HCT116 (cell line): ENCODE results near the gene LDLRAD4. TPM values are rescaled to one million over a fixed set of nuclear protein-coding genes. Genes with fewer than 3 reads are reported as not detected.

ENCODE experiments used
- ATAC-seq: fragments of 200-7000 bp; cut with Tn5 transposase; 2 replicates; pipeline ENCODE4 v1.9.1; 2020; ENCODE audit warnings: mild to moderate bottlenecking, moderate library complexity
- BruUV-seq: library from RNA; stranded (reverse); fragments of 400-500 nt; replicated peaks from 2 replicates; lab custom pipeline; 2021; lab: Mats Ljungman, UMichigan
- CTCF ChIA-PET: fragments of 300-600 bp; sonication (Branson Sonifier 250); formaldehyde crosslinking; loops from one replicate; lab custom pipeline; 2021; ENCODE audit warnings: antibody characterized with exemption; lab: Charles Lee
- POLR2A ChIA-PET: fragments of 300-600, 350-600 bp; sonication (Branson Sonifier 250); formaldehyde crosslinking; loops from one replicate; lab custom pipeline; 2021; ENCODE audit warnings: antibody characterized with exemption; lab: Charles Lee
- RAD21 ChIA-PET, 2 experiments: fragments of 300-600 bp; sonication (Branson Sonifier 250); formaldehyde crosslinking; loops; one replicate each; lab custom pipeline; 2023; ENCODE audit warnings: low total read pairs in 2 of 2; ENCODE audit not compliant: uncharacterized antibody in 2 of 2, unreplicated experiment in 2 of 2, low non-redundant PET in 1 of 2; lab: Charles Lee
- DNase-seq: peaks from one replicate; pipeline ENCODE4 v3.0.0-alpha.2; 2010; ENCODE audit warnings: low read depth, low spot score
- H2AFZ ChIP-seq: fragments of 200-600 bp; shearing (Covaris generic), sonication (generic); 2 replicates; pipeline ENCODE4 v1.6.1; 2017; ENCODE audit warnings: low read depth, mixed run types, mixed read lengths, antibody characterized with exemption, low read length; ENCODE audit not compliant: poor library complexity, severe bottlenecking
- H3K27ac ChIP-seq: 2 replicates; pipeline ENCODE4 v1.5.1; 2012; ENCODE audit warnings: low read depth, low read length
- H3K27me3 ChIP-seq: fragments of 200-600 bp; sonication (generic); 2 replicates; pipeline ENCODE4 v1.6.1; 2016; ENCODE audit warnings: mixed run types, low read length, mixed read lengths; ENCODE audit not compliant: insufficient read depth
- H3K36me3 ChIP-seq, 2 experiments: fragments of 200-500 bp in 1 of 2; fragments of 200-600 bp in 1 of 2; sonication (Bioruptor generic) in 1 of 2; sonication (generic) in 1 of 2; 2 replicates each; pipeline versions ENCODE4 v1.5.1 to v1.6.1; 2014 to 2016; ENCODE audit warnings: low read length in 2 of 2, inconsistent platforms in 1 of 2, mixed read lengths in 1 of 2, mixed run types in 1 of 2; ENCODE audit not compliant: insufficient read depth in 2 of 2, control insufficient read depth in 1 of 2
- H3K4me1 ChIP-seq, 2 experiments: fragments of 200-600 bp in 1 of 2; sonication (generic) in 1 of 2; 2 replicates each; pipeline versions ENCODE4 v1.5.1 to v1.6.1; 2012 to 2017; ENCODE audit warnings: low read length in 2 of 2, inconsistent platforms in 1 of 2, mild to moderate bottlenecking in 1 of 2, mixed read lengths in 1 of 2, mixed run types in 1 of 2, moderate library complexity in 1 of 2; ENCODE audit not compliant: insufficient read depth in 2 of 2, control insufficient read depth in 1 of 2
- H3K4me2 ChIP-seq: fragments of 200-600 bp; sonication (generic); 2 replicates; pipeline ENCODE4 v1.6.1; 2017; ENCODE audit warnings: mixed run types, low read length, mixed read lengths
- H3K4me3 ChIP-seq, 2 experiments: fragments of 200-600 bp in 1 of 2; sonication (generic) in 1 of 2; replicated peaks in 1 of 2; 2 replicates each; pipeline ENCODE4 v1.5.1; 2011 to 2016; ENCODE audit warnings: low read length in 2 of 2, control low read depth in 1 of 2, low read depth in 1 of 2, mild to moderate bottlenecking in 1 of 2, mixed read lengths in 1 of 2, mixed run types in 1 of 2
- H3K79me2 ChIP-seq: fragments of 200-600 bp; sonication (generic); 2 replicates; pipeline ENCODE4 v1.6.1; 2017; ENCODE audit warnings: mild to moderate bottlenecking, mixed run types, low read length, moderate library complexity, mixed read lengths; ENCODE audit not compliant: insufficient read depth
- H3K9ac ChIP-seq: fragments of 200-600 bp; sonication (generic); 2 replicates; pipeline ENCODE4 v1.6.1; 2016; ENCODE audit warnings: low read length, mixed read lengths
- H3K9me2 ChIP-seq: fragments of 200-600 bp; sonication (generic), shearing (Covaris generic); 2 replicates; pipeline ENCODE4 v1.6.1; 2017; ENCODE audit warnings: mixed run types, mild to moderate bottlenecking, moderate library complexity; ENCODE audit not compliant: insufficient read depth
- H3K9me3 ChIP-seq, 2 experiments: fragments of 200-500 bp in 1 of 2; fragments of 200-600 bp in 1 of 2; sonication (Bioruptor generic) in 1 of 2; sonication (generic) in 1 of 2; 2 replicates each; pipeline ENCODE4 v1.6.1; 2014 to 2017; ENCODE audit warnings: low read length in 2 of 2, mixed read lengths in 2 of 2, inconsistent platforms in 1 of 2, low read depth in 1 of 2, mild to moderate bottlenecking in 1 of 2, mixed run types in 1 of 2, moderate library complexity in 1 of 2; ENCODE audit not compliant: control insufficient read depth in 1 of 2, insufficient read depth in 1 of 2
- H4K20me1 ChIP-seq: fragments of 200-600 bp; sonication (generic), shearing (Covaris generic); 2 replicates; pipeline ENCODE4 v1.6.1; 2017; ENCODE audit warnings: mixed run types, mild to moderate bottlenecking, moderate library complexity; ENCODE audit not compliant: insufficient read depth
- EGR1 ChIP-seq: IDR thresholded peaks from 2 replicates; pipeline ENCODE4 v1.6.1; 2012; ENCODE audit warnings: low read depth
- FOSL1 ChIP-seq: IDR thresholded peaks from 2 replicates; pipeline ENCODE4 v1.6.1; 2012; ENCODE audit warnings: low read depth
- SP1 ChIP-seq: IDR thresholded peaks from 2 replicates; pipeline ENCODE4 v1.6.1; 2012; ENCODE audit warnings: low read depth
- SRF ChIP-seq: IDR thresholded peaks from 2 replicates; pipeline ENCODE4 v1.6.1; 2012; ENCODE audit warnings: low read depth
- TCF7L2 ChIP-seq: IDR thresholded peaks from 2 replicates; pipeline ENCODE4 v1.7.0; 2011; ENCODE audit warnings: borderline replicate concordance, inconsistent platforms; ENCODE audit not compliant: insufficient read depth, insufficient read length; ENCODE audit errors: extremely low read depth
- YY1 ChIP-seq: IDR thresholded peaks from 2 replicates; pipeline ENCODE4 v1.6.1; 2011; ENCODE audit warnings: low read length, low read depth, moderate library complexity, mild to moderate bottlenecking; ENCODE audit not compliant: insufficient replicate concordance; ENCODE audit errors: extremely low read depth
- ZNF274 ChIP-seq: fragments of 200-500 bp; sonication (Bioruptor generic); IDR thresholded peaks from 2 replicates; pipeline ENCODE4 v1.6.1; 2014; ENCODE audit warnings: mild to moderate bottlenecking, low read depth, low read length, inconsistent platforms
- intact Hi-C: fragments of 100-400 bp; cut with micrococcal nuclease; formaldehyde crosslinking; loops from 2 replicates; pipeline ENCODE4 v1.10.0; 2022
- total RNA-seq: library from RNA; stranded (reverse); gene quantifications from one replicate; pipeline ENCODE4 v1.2.1, GENCODE V29; 2021; ENCODE audit not compliant: unreplicated experiment
- TF ChIP-seq, protein P1 (sequence below), 3 experiments: fragments of 200-600 bp in 1 of 3; sonication (generic) in 1 of 3; IDR thresholded peaks in 2 of 3; conservative IDR thresholded peaks in 1 of 3; 2 replicates each; pipeline ENCODE4 v1.5.1; 2012 to 2017; ENCODE audit warnings: low read depth in 2 of 3, low read length in 2 of 3, antibody characterized with exemption in 1 of 3, borderline replicate concordance in 1 of 3, control low read depth in 1 of 3, mild to moderate bottlenecking in 1 of 3, mixed read lengths in 1 of 3, mixed run types in 1 of 3, moderate library complexity in 1 of 3; ENCODE audit not compliant: insufficient read depth in 1 of 3

LDLRAD4 gene
- total RNA-seq, 1 experiment from 2014 or later: 1.2 TPM

DNA sequence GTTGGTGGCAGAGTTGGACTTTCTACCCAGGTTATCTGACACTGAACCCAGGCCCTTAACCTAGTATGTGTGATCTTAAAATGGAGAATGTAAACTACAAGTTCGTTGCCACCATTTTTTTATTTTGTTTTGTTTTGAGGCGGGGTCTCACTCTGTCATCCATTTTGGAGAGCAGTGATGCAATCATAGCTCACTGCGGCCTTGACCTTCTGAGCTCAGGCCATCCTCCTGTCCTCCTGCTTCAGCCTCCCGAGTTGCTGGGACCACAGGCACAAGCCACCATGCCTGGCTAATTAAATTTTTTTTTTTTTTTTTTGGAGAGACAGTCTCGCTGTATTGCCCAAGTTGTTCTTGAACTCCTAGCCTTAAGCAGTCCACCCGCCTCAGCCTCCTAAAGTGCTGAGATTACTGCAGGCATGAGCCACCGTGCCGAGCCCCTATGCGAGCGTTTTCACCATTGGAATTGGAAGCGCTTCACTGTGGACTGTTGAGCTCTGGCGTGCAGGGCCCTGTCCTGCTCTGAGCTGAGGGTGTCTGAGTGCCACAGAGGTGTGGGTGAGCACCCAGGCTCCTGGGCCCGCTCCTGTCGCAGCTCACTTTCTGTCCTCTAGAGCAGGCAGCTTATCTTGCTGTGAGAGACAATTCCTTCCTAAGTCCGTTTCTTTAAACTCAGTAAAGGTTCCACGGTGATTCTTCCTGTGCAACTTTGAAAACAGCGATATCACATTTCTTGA is 186.9 kb downstream of the LDLRAD4 start:
- H3K4me2 ChIP-seq: no peak overlapping the region
- ATAC-seq: no peak; the same call in 1 of the 2 replicates
- no peak overlapping the region for H2AFZ ChIP-seq
- no peak overlapping the region for H3K27ac ChIP-seq
- BruUV-seq: no TSS peak
- H3K27me3 ChIP-seq: no peaks in the 10 kb centered on the region
- ChIA-PET CTCF (no interaction called here), RAD21 (no interaction called here), POLR2A (no interaction called here)
- no peaks in the 10 kb centered on the region for H3K4me1 ChIP-seq
- intact Hi-C loops: no loop called here
- H3K9me3 ChIP-seq: no peaks in the 10 kb centered on the region
- no peak overlapping the region for H3K9ac ChIP-seq
- H3K9me2 ChIP-seq: no peaks in the 10 kb centered on the region
- no peaks in the 10 kb centered on the region for H3K79me2 ChIP-seq
- no peaks in the 10 kb centered on the region for H3K36me3 ChIP-seq
- H4K20me1 ChIP-seq: no peaks in the 10 kb centered on the region
- DNase-seq: no peak
- H3K4me3 ChIP-seq: no peak overlapping the region
- TF ChIP-seq TCF7L2 (no peak), SRF (no peak), SP1 (no peak), EGR1 (no peak)
- TF ChIP-seq, protein P1, sequence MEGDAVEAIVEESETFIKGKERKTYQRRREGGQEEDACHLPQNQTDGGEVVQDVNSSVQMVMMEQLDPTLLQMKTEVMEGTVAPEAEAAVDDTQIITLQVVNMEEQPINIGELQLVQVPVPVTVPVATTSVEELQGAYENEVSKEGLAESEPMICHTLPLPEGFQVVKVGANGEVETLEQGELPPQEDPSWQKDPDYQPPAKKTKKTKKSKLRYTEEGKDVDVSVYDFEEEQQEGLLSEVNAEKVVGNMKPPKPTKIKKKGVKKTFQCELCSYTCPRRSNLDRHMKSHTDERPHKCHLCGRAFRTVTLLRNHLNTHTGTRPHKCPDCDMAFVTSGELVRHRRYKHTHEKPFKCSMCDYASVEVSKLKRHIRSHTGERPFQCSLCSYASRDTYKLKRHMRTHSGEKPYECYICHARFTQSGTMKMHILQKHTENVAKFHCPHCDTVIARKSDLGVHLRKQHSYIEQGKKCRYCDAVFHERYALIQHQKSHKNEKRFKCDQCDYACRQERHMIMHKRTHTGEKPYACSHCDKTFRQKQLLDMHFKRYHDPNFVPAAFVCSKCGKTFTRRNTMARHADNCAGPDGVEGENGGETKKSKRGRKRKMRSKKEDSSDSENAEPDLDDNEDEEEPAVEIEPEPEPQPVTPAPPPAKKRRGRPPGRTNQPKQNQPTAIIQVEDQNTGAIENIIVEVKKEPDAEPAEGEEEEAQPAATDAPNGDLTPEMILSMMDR (IDR thresholded peaks at IDR 0.05 in 2 of 3, conservative IDR thresholded peaks at IDR 0.05 in 1 of 3; ENCODE audit: borderline replicate concordance in 1 of 3, insufficient read depth in 1 of 3, low read depth in 2 of 3, low read length in 2 of 3): no peak

DNA sequence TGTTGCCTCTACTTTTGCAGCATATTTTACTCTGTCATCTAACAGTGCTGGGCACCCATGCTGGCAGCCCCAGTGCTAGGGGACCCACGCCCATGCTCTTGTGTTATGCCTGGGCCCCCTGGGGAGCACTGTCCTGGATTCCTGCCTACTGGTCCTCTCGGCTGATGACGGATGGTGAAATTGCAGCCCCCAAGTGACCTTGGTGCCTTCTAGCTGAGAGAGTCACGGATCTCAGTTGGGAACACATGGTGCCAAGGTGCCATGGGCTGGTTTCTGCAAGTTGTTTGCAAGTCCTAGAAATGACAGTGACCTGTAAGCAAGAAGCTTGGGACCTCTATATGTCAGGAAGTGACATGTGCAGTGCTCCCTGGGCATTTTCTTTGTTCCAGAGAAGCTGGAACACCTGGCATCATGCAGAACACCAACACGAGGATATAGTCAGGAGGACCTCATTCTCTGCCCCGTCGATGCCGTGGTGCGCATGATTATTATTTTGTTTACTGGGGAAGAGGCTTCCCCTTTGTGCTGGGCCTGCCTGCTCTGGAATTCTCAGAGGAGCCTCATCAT is 187.6 kb downstream of the LDLRAD4 start:
- no peak for DNase-seq
- no peak overlapping the region for H3K4me2 ChIP-seq
- no peaks in the 10 kb centered on the region for H3K79me2 ChIP-seq
- H3K9ac ChIP-seq: no peak overlapping the region
- intact Hi-C loops: no loop called here
- BruUV-seq: no TSS peak
- H2AFZ ChIP-seq: no peak overlapping the region
- TF ChIP-seq, protein P1 (IDR thresholded peaks at IDR 0.05 in 2 of 3, conservative IDR thresholded peaks at IDR 0.05 in 1 of 3; ENCODE audit: borderline replicate concordance in 1 of 3, insufficient read depth in 1 of 3, low read depth in 2 of 3, low read length in 2 of 3): no peak
- TF ChIP-seq YY1: no peak
- TF ChIP-seq FOSL1: no peak
- no peak for TF ChIP-seq ZNF274
- TF ChIP-seq, all 23 proteins: peak for 0
- Histone ChIP-seq H3K4me1 (no peaks in the 10 kb centered on the region), H3K27me3 (no peaks in the 10 kb centered on the region), H3K36me3 (no peaks in the 10 kb centered on the region), H3K27ac (no peak overlapping the region), H3K9me3 (no peaks in the 10 kb centered on the region), H4K20me1 (no peaks in the 10 kb centered on the region), H3K9me2 (no peaks in the 10 kb centered on the region), H3K4me3 (no peak overlapping the region)
- CTCF ChIA-PET: no interaction called here
- ATAC-seq: no peak
- POLR2A ChIA-PET: no interaction called here
- RAD21 ChIA-PET: no interaction called here
